ENCODE data around the gene RIMBP2. TPM values are rescaled to one million over a fixed set of nuclear protein-coding genes. Genes with fewer than 3 reads are reported as not detected.

Gene RIMBP2
- total and polyA plus RNA-seq, 8 donors: 0.42 to 19.0 (median 16.1) TPM

DNA sequence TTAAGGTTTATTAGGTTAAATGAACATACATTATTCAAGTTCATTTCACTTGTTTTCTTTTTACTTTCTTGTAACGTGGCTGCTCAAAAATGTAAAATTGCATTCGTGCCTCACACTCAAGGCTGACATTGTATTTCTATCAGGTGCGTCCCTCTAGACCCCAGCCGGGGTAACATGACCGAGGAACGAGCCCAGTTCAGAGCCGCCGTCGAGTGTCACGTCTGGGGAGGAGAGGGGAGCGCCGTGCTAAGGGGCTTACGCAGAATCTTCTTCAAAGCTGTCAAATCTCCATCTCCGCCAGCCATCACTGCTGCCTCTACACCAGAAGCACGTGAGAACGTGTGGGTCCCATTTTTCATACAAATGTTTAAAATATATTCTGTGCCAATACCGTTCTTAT, 170.6 kb downstream of the RIMBP2 start:
- Histone ChIP-seq H3K4me1 (no peaks in the 10 kb centered on the region), H3K27ac (no peak overlapping the region), H3K9me3 (peaks cover 0 to 8% of the 10 kb centered on the region in 2 donors), H3K4me3 (no peak overlapping the region), H3K36me3 (no peaks in the 10 kb centered on the region), H3K27me3 (no peaks in the 10 kb centered on the region)
- ATAC-seq: no peak
- intact Hi-C loops (cut with DNase I): no loop called here
- no peak for DNase-seq
- TF ChIP-seq, protein P1, sequence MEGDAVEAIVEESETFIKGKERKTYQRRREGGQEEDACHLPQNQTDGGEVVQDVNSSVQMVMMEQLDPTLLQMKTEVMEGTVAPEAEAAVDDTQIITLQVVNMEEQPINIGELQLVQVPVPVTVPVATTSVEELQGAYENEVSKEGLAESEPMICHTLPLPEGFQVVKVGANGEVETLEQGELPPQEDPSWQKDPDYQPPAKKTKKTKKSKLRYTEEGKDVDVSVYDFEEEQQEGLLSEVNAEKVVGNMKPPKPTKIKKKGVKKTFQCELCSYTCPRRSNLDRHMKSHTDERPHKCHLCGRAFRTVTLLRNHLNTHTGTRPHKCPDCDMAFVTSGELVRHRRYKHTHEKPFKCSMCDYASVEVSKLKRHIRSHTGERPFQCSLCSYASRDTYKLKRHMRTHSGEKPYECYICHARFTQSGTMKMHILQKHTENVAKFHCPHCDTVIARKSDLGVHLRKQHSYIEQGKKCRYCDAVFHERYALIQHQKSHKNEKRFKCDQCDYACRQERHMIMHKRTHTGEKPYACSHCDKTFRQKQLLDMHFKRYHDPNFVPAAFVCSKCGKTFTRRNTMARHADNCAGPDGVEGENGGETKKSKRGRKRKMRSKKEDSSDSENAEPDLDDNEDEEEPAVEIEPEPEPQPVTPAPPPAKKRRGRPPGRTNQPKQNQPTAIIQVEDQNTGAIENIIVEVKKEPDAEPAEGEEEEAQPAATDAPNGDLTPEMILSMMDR (IDR thresholded peaks at IDR 0.05): no peak

DNA sequence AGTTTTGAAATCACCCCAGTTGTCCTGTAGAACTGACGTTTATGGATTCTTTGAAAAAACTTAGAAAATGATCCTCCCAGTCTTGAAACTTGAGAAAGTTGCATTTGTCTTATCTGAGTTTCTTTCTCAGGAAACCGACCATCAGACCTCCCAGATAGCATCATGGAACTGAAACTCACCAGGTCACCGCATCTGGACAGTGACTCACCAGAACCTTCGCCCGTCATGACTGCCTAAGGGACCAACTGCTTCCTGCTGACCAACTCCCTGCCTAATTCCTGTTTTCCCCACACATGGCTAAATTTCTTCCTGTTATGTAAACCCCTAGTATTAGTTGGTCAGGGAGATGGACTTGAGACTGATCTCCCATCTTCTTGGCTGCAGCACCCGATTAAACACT, 175.7 kb downstream of the RIMBP2 start:
- ATAC-seq: no peak
- Histone ChIP-seq H3K4me1 (no peaks in the 10 kb centered on the region), H3K36me3 (no peaks in the 10 kb centered on the region), H3K4me3 (no peak overlapping the region), H3K27me3 (no peaks in the 10 kb centered on the region), H3K27ac (no peak overlapping the region), H3K9me3 (peaks cover 0 to 12% of the 10 kb centered on the region in 2 donors)
- intact Hi-C loops (cut with DNase I): no loop called here
- no peak for DNase-seq
- TF ChIP-seq, protein P1 (IDR thresholded peaks at IDR 0.05): no peak

DNA sequence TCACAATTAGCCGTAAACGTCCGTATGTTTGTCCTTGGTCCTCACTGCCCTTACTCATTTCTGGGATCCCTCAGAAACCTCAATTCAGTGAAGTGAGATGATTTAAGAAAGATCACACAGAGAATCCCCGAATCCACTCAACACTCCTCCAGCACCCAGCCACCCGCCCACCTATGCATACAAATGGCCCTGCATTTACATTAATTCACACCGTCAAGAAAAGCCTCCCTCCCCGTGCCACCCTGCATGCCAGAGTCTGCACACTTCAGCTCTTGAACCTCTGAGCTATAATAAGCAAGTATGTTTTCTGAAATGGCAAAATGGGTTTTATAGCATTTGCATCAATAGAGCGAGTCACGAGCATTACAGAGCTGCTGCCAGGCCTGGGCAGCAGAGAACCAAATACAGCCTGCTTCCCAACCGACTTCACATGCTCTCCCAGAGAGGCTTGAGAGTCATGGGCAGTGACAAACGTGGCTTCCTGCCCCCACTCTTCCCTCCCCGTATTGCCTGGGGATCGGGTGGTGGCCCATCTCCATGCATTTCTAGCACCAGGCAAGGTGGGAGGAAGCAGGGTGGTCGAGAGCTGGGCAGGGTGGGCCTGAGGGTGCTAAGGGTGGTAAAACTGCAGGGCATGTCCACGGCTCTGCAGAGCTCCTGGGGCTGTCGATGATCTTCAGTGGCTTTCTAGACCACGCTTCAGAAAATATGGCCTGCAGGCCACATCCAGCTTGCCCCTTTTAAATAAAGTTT, 177.6 kb downstream of the RIMBP2 start:
- TF ChIP-seq, protein P1 (IDR thresholded peaks at IDR 0.05): no peak
- no peak for DNase-seq
- no peak for ATAC-seq
- Histone ChIP-seq H3K36me3 (no peaks in the 10 kb centered on the region), H3K4me3 (no peak overlapping the region), H3K9me3 (peaks cover 0 to 12% of the 10 kb centered on the region in 2 donors), H3K4me1 (no peaks in the 10 kb centered on the region), H3K27me3 (no peaks in the 10 kb centered on the region), H3K27ac (no peak overlapping the region)
- intact Hi-C loops (cut with DNase I): no loop called here

DNA sequence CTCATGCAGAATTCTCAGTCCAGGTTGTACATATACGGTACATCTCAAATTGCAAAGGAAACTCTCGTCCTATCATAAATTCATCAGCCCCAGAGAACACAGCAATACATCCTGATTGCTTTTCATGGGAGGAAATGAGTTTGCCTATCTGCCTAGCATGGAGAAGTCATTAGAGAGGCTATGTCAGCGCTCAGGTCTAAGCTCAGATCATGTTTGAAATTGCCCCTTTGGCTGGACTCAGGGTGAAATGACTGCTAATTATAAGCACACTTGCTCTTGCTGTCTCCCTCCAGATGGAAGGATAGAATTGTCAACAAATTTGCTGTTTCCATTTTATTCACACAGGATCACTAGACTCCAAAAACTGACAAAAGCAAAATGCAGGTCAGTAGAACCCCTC, 178.4 kb downstream of the RIMBP2 start:
- H3K9me3 ChIP-seq: peaks cover 0 to 12% of the 10 kb centered on the region in 2 donors
- no peak overlapping the region for H3K4me3 ChIP-seq
- no peaks in the 10 kb centered on the region for H3K27me3 ChIP-seq
- ATAC-seq (no peak), DNase-seq (no peak)
- intact Hi-C loops (cut with DNase I): no loop called here
- H3K4me1 ChIP-seq: no peaks in the 10 kb centered on the region
- TF ChIP-seq, protein P1 (IDR thresholded peaks at IDR 0.05): no peak
- no peak overlapping the region for H3K27ac ChIP-seq
- no peaks in the 10 kb centered on the region for H3K36me3 ChIP-seq

DNA sequence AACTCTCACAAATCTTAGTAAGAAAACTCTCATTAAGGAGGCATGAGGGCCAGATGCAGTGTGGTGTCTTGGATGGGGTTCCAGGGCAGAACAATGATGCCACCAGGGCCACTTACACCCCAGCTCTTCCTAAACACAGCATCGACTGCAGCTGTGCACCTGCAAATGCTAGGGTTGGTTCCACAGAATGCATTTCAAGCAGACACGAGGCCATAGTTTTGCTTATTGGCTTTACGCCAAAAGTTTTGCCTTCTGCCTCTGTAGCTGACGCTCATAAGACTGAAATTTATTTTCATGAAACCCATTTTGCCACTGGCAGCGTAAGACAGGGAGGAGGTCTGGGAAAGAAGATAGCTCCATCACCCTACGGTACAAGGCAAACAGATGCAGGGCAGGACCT, 179.0 kb downstream of the RIMBP2 start:
- no peak for DNase-seq
- H3K4me1 ChIP-seq: no peaks in the 10 kb centered on the region
- intact Hi-C loops (cut with DNase I): no loop called here
- no peak for ATAC-seq
- no peaks in the 10 kb centered on the region for H3K27me3 ChIP-seq
- no peak overlapping the region for H3K4me3 ChIP-seq
- peaks cover 0 to 10% of the 10 kb centered on the region in 2 donors for H3K9me3 ChIP-seq
- H3K36me3 ChIP-seq: no peaks in the 10 kb centered on the region
- TF ChIP-seq, protein P1 (IDR thresholded peaks at IDR 0.05): no peak
- no peak overlapping the region for H3K27ac ChIP-seq
